ENCODE measurements around the gene AVPR1B.

DNA sequence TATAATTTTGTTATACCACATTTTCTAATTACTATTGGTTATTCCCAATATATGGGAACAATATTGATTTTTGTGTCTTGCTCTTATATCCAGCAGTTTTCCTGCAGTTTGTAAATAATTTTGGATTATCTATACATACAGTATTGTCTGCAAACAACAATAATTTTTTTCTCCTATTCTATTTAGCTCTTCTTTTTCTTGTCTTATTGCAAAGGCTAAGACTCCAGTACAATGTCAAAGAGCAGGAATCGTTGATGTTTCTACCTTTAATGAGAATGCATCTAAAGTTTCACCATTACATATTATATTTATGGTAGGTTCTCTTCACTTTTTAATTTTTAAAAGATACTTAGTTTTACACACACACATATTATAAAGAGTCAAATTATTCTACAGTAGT lies 4.1 kb upstream of the AVPR1B start:
- TF ChIP-seq LBX2 (CRISPR knock-in tag; IDR thresholded peaks at IDR 0.05; ENCODE audit: borderline replicate concordance) (no peak), STAG1 (CRISPR knock-in tag; IDR thresholded peaks at IDR 0.05) (no peak), AGO2 (optimal IDR thresholded peaks at IDR 0.05; ENCODE audit: low read depth, low read length) (no peak), RNF2 (conservative IDR thresholded peaks at IDR 0.05; ENCODE audit: low read depth) (no peak), RFX5 (IDR thresholded peaks at IDR 0.05; ENCODE audit: low read depth, low read length) (no peak), KDM5A (IDR thresholded peaks at IDR 0.05; ENCODE audit: borderline replicate concordance, low read length) (no peak), ZNF274 (CRISPR knock-in tag; IDR thresholded peaks at IDR 0.05) (no peak), ELF1 (CRISPR knock-in tag; IDR thresholded peaks at IDR 0.05) (no peak)
- TF ChIP-seq, protein P1, sequence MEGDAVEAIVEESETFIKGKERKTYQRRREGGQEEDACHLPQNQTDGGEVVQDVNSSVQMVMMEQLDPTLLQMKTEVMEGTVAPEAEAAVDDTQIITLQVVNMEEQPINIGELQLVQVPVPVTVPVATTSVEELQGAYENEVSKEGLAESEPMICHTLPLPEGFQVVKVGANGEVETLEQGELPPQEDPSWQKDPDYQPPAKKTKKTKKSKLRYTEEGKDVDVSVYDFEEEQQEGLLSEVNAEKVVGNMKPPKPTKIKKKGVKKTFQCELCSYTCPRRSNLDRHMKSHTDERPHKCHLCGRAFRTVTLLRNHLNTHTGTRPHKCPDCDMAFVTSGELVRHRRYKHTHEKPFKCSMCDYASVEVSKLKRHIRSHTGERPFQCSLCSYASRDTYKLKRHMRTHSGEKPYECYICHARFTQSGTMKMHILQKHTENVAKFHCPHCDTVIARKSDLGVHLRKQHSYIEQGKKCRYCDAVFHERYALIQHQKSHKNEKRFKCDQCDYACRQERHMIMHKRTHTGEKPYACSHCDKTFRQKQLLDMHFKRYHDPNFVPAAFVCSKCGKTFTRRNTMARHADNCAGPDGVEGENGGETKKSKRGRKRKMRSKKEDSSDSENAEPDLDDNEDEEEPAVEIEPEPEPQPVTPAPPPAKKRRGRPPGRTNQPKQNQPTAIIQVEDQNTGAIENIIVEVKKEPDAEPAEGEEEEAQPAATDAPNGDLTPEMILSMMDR (CRISPR knock-in tag; IDR thresholded peaks at IDR 0.05), result no peak
